Liver (tissue), 3 donors: ENCODE measurements around the gene CDK5R1.

ENCODE experiments used
- ATF3 ChIP-seq: IDR thresholded peaks from 2 replicates; pipeline ENCODE4 v1.6.1; 2016; ENCODE audit warnings: antibody characterized with exemption
- CTCF ChIP-seq: fragments of 150-350 bp; IDR thresholded peaks from 2 replicates; pipeline ENCODE4 v1.5.1; 2017; ENCODE audit warnings: improper control_type of control experiment, low read depth, low read length; ENCODE audit not compliant: missing input control
- FOXA1 ChIP-seq: IDR thresholded peaks from 2 replicates; pipeline ENCODE4 v1.6.1; 2016; ENCODE audit warnings: antibody characterized with exemption
- GABPA ChIP-seq, 2 donors: IDR thresholded peaks in 1 of 2; conservative IDR thresholded peaks in 1 of 2; 2 replicates each; pipeline ENCODE4 v1.6.1; 2016; ENCODE audit warnings: antibody characterized with exemption in 2 of 2, mild to moderate bottlenecking in 1 of 2, moderate library complexity in 1 of 2
- JUND ChIP-seq, 2 donors: IDR thresholded peaks; 2 replicates each; pipeline ENCODE4 v1.6.1; 2016; ENCODE audit warnings: antibody characterized with exemption in 2 of 2
- MAX ChIP-seq: IDR thresholded peaks from 2 replicates; pipeline ENCODE4 v1.6.1; 2016; ENCODE audit warnings: antibody characterized with exemption
- RAD21 ChIP-seq, 2 donors: IDR thresholded peaks; 2 replicates each; pipeline ENCODE4 v1.6.1; 2016; ENCODE audit warnings: antibody characterized with exemption in 2 of 2, mild to moderate bottlenecking in 2 of 2
- REST ChIP-seq: IDR thresholded peaks from 2 replicates; pipeline ENCODE4 v1.6.1; 2016; ENCODE audit warnings: antibody characterized with exemption, mild to moderate bottlenecking
- RXRA ChIP-seq, 2 donors: IDR thresholded peaks; 2 replicates each; pipeline ENCODE4 v1.6.1; 2017 to 2018; ENCODE audit warnings: antibody characterized with exemption in 2 of 2, mild to moderate bottlenecking in 1 of 2
- TAF1 ChIP-seq: conservative IDR thresholded peaks from 2 replicates; pipeline ENCODE4 v1.6.1; 2016; ENCODE audit warnings: antibody characterized with exemption, mild to moderate bottlenecking
- YY1 ChIP-seq: IDR thresholded peaks from 2 replicates; pipeline ENCODE4 v1.6.1; 2016; ENCODE audit warnings: antibody characterized with exemption, mild to moderate bottlenecking
- ZBTB33 ChIP-seq: IDR thresholded peaks from 2 replicates; pipeline ENCODE4 v1.6.1; 2016; ENCODE audit warnings: antibody characterized with exemption
- donor health status: healthy.
- donor health status: healthy.

- TF ChIP-seq YY1 (no peak), JUND (IDR thresholded peaks at IDR 0.05) (no peak), CTCF (no peak), RXRA (IDR thresholded peaks at IDR 0.05) (no peak), RAD21 (IDR thresholded peaks at IDR 0.05) (no peak), FOXA1 (no peak), REST (no peak), ATF3 (no peak), MAX (no peak), TAF1 (no peak), ZBTB33 (no peak), GABPA (IDR thresholded peaks at IDR 0.05 in 1 of 2, conservative IDR thresholded peaks at IDR 0.05 in 1 of 2) (no peak)
Measured at GRCh38 chr17:32481193-32481592, 5.6 kb upstream of the CDK5R1 start.
